Keratinocyte (primary cell): ENCODE data around the gene TRAF3IP1. TPM values are rescaled to one million over a fixed set of nuclear protein-coding genes. Genes with fewer than 3 reads are reported as not detected.

ENCODE experiments used
- DNase-seq: peaks from one replicate; pipeline ENCODE4 v3.0.0-alpha.2; 2011; ENCODE audit warnings: low read depth, missing footprints, low spot score
- FAIRE-seq: peaks from 2 replicates; lab custom pipeline; 2011; peaks lifted over from hg19 to GRCh38; lab: Jason Lieb, UNC
- H2AFZ ChIP-seq: 2 replicates; pipeline ENCODE4 v1.6.0; 2012; ENCODE audit warnings: low read length, control low read depth, inconsistent platforms; ENCODE audit not compliant: control insufficient read depth
- H3K27ac ChIP-seq: 2 replicates; pipeline ENCODE4 v1.5.1; 2011; ENCODE audit warnings: low read length; ENCODE audit not compliant: control insufficient read depth, insufficient read depth
- H3K27me3 ChIP-seq: 3 replicates; pipeline ENCODE4 v1.6.0; 2011; ENCODE audit warnings: low read length; ENCODE audit not compliant: control insufficient read depth, insufficient read depth; ENCODE audit errors: extremely low read depth
- H3K36me3 ChIP-seq, 2 experiments: 2 replicates in 1 of 2; 3 replicates in 1 of 2; pipeline ENCODE4 v1.5.1; 2011; ENCODE audit warnings: low read length in 2 of 2, mild to moderate bottlenecking in 1 of 2; ENCODE audit not compliant: control insufficient read depth in 2 of 2, insufficient read depth in 2 of 2; ENCODE audit errors: extremely low read depth in 1 of 2
- H3K4me1 ChIP-seq: 3 replicates; pipeline ENCODE4 v1.5.1; 2011; ENCODE audit warnings: low read length; ENCODE audit not compliant: control insufficient read depth, insufficient read depth; ENCODE audit errors: extremely low read depth
- H3K4me2 ChIP-seq: 3 replicates; pipeline ENCODE4 v1.6.0; 2011; ENCODE audit warnings: low read depth, low read length; ENCODE audit not compliant: control insufficient read depth, insufficient read depth; ENCODE audit errors: extremely low read depth
- H3K4me3 ChIP-seq, 3 experiments: fragments of 200-600 bp in 1 of 3; sonication (generic) in 1 of 3; 2 replicates in 2 of 3; 3 replicates in 1 of 3; pipeline ENCODE4 v1.5.1; 2011 to 2016; ENCODE audit warnings: low read length in 3 of 3, mild to moderate bottlenecking in 3 of 3, control low read depth in 2 of 3, inconsistent platforms in 1 of 3, low read depth in 1 of 3, mixed read lengths in 1 of 3, mixed run types in 1 of 3, moderate library complexity in 1 of 3; ENCODE audit not compliant: control insufficient read depth in 2 of 3, insufficient read depth in 2 of 3; ENCODE audit errors: extremely low read depth in 1 of 3
- H3K79me2 ChIP-seq: 2 replicates; pipeline ENCODE4 v1.6.0; 2012; ENCODE audit warnings: low read length; ENCODE audit not compliant: control insufficient read depth, insufficient read depth
- H3K9ac ChIP-seq: 3 replicates; pipeline ENCODE4 v1.6.0; 2011; ENCODE audit warnings: low read length; ENCODE audit not compliant: control insufficient read depth, insufficient read depth; ENCODE audit errors: extremely low read depth
- H3K9me1 ChIP-seq: 3 replicates; pipeline ENCODE4 v1.6.0; 2011; ENCODE audit warnings: low read length; ENCODE audit not compliant: control insufficient read depth, insufficient read depth; ENCODE audit errors: extremely low read depth
- H3K9me3 ChIP-seq: 2 replicates; pipeline ENCODE4 v1.5.1; 2012; ENCODE audit warnings: low read depth, low read length; ENCODE audit not compliant: control insufficient read depth
- H4K20me1 ChIP-seq: 3 replicates; pipeline ENCODE4 v1.6.0; 2011; ENCODE audit warnings: low read length; ENCODE audit not compliant: control insufficient read depth, insufficient read depth; ENCODE audit errors: extremely low read depth
- EZH2 ChIP-seq: IDR thresholded peaks from one replicate; pipeline ENCODE4 v1.6.1; 2012; ENCODE audit warnings: inconsistent platforms, mild to moderate bottlenecking, low read length, moderate library complexity
- dilution Hi-C: fragments of 300-500 bp; cut with MboI; formaldehyde crosslinking; loops from one replicate; pipeline ENCODE4 v1.7.0; 2020; ENCODE audit warnings: low sequenced_read_pairs; ENCODE audit not compliant: extremely low pct_ligation_motif_present
- polyA plus RNA-seq, 5 experiments: library from polyadenylated mRNA; depleted of rRNA in 3 of 5; stranded (reverse) in 3 of 5; stranded (forward) in 1 of 5; unstranded in 1 of 5; fragments of >200 nt; gene quantifications; 1 replicate in 1 of 5; 2 replicates in 3 of 5; 3 replicates in 1 of 5; pipeline versions ENCODE4 v1.2.1 to v1.2.3, GENCODE V29; 2011 to 2012; ENCODE audit warnings: missing spikeins in 2 of 5, low read depth in 1 of 5, low replicate concordance in 1 of 5
- TF ChIP-seq, protein P1 (sequence below), 3 experiments: IDR thresholded peaks in 1 of 3; conservative IDR thresholded peaks in 1 of 3; optimal IDR thresholded peaks in 1 of 3; 2 replicates in 2 of 3; 3 replicates in 1 of 3; pipeline versions ENCODE3 to v1.5.1; 2011; ENCODE audit warnings: low read length in 3 of 3, mild to moderate bottlenecking in 3 of 3, moderate library complexity in 2 of 3, control low read depth in 1 of 3, inconsistent platforms in 1 of 3; ENCODE audit not compliant: insufficient read depth in 2 of 3; ENCODE audit errors: extremely low read depth in 1 of 3

TRAF3IP1 gene
- polyA plus RNA-seq, 1 donor (not counting 4 experiments of a cell fraction or from before 2014, with no cell fraction given), result 7.0 TPM

DNA sequence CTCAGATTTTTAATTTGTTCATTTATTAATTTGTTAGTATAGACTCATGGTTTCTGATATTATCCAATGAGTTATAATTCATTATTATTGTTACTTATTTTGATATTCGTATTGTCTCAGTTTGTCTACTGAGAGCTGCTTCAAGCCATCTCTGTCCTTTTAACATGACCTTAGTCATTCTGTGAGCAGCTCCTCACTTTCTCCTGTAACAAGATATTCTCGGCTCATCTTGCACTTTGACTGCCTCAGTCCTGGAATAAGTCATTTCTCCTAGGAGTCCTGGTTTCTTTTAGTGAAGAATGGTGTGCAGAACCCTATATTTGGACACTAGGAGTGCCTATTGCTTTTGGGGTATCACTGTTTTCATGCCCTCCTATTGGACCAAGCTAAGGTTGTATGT, 119.6 kb downstream of the TRAF3IP1 start:
- Histone ChIP-seq H3K4me1 (peaks cover 17% of the 10 kb centered on the region), H3K9me1 (no peaks in the 10 kb centered on the region), H3K36me3 (peaks cover 22 to 36% of the 10 kb centered on the region in 2 experiments), H3K9ac (no peak overlapping the region), H3K79me2 (peaks cover 46% of the 10 kb centered on the region), H2AFZ (no peak overlapping the region), H3K9me3 (no peaks in the 10 kb centered on the region), H3K4me3 (no peak overlapping the region), H3K27ac (peak overlapping the region; percentile 77), H3K27me3 (no peaks in the 10 kb centered on the region), H4K20me1 (peaks cover 3% of the 10 kb centered on the region), H3K4me2 (no peak overlapping the region)
- dilution Hi-C loops, result no loop called here
- TF ChIP-seq EZH2, result no peak
- TF ChIP-seq, protein P1, sequence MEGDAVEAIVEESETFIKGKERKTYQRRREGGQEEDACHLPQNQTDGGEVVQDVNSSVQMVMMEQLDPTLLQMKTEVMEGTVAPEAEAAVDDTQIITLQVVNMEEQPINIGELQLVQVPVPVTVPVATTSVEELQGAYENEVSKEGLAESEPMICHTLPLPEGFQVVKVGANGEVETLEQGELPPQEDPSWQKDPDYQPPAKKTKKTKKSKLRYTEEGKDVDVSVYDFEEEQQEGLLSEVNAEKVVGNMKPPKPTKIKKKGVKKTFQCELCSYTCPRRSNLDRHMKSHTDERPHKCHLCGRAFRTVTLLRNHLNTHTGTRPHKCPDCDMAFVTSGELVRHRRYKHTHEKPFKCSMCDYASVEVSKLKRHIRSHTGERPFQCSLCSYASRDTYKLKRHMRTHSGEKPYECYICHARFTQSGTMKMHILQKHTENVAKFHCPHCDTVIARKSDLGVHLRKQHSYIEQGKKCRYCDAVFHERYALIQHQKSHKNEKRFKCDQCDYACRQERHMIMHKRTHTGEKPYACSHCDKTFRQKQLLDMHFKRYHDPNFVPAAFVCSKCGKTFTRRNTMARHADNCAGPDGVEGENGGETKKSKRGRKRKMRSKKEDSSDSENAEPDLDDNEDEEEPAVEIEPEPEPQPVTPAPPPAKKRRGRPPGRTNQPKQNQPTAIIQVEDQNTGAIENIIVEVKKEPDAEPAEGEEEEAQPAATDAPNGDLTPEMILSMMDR (optimal IDR thresholded peaks at IDR 0.05 in 1 of 3, IDR thresholded peaks at IDR 0.05 in 1 of 3, conservative IDR thresholded peaks at IDR 0.05 in 1 of 3; ENCODE audit: extremely low read depth in 1 of 3, insufficient read depth in 2 of 3, low read length in 3 of 3), result no peak
- DNase-seq (no peak), FAIRE-seq (no peak)

DNA sequence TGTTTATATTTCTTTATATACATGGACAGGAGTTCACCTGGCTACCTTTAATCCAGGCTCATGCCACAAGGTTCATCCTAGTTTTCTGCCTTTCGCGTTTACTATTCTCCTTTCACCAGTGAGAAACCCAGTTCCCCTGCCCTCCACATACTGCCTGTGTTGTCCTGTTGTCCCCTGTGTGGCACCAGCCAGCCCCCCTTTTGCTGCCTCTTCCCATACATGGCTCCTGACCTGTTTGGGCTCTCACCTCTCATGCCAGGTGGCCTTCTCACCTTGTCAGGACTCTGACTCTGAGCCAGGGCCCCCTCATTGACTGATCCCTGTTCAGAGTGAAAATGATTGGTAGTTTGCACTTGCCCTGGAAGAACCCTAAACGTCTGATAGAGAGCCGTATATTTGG, 120.0 kb downstream of the TRAF3IP1 start:
- peaks cover 46% of the 10 kb centered on the region for H3K79me2 ChIP-seq
- H3K4me2 ChIP-seq, result no peak overlapping the region
- no peaks in the 10 kb centered on the region for H3K9me1 ChIP-seq
- no peak overlapping the region for H3K9ac ChIP-seq
- TF ChIP-seq, protein P1 (optimal IDR thresholded peaks at IDR 0.05 in 1 of 3, IDR thresholded peaks at IDR 0.05 in 1 of 3, conservative IDR thresholded peaks at IDR 0.05 in 1 of 3; ENCODE audit: extremely low read depth in 1 of 3, insufficient read depth in 2 of 3, low read length in 3 of 3), result no peak
- no peak for TF ChIP-seq EZH2
- DNase-seq (no peak), FAIRE-seq (no peak)
- no peak overlapping the region for H2AFZ ChIP-seq
- H3K4me3 ChIP-seq, result no peak overlapping the region
- H4K20me1 ChIP-seq, result peaks cover 3% of the 10 kb centered on the region
- dilution Hi-C loops, result no loop called here
- H3K27ac ChIP-seq, result peak overlapping the region; percentile 77
- no peaks in the 10 kb centered on the region for H3K9me3 ChIP-seq
- no peaks in the 10 kb centered on the region for H3K27me3 ChIP-seq
- H3K4me1 ChIP-seq, result peaks cover 13% of the 10 kb centered on the region
- peaks cover 20 to 36% of the 10 kb centered on the region in 2 experiments for H3K36me3 ChIP-seq
